ENCODE measurements around the gene SPRYD7.

SPRYD7 gene

GRCh38 chr13:49914947-49915346 lies 21.2 kb downstream of the SPRYD7 start:
- DNase-seq (ENCODE audit: low spot score): no peak
- TF ChIP-seq, protein P1, sequence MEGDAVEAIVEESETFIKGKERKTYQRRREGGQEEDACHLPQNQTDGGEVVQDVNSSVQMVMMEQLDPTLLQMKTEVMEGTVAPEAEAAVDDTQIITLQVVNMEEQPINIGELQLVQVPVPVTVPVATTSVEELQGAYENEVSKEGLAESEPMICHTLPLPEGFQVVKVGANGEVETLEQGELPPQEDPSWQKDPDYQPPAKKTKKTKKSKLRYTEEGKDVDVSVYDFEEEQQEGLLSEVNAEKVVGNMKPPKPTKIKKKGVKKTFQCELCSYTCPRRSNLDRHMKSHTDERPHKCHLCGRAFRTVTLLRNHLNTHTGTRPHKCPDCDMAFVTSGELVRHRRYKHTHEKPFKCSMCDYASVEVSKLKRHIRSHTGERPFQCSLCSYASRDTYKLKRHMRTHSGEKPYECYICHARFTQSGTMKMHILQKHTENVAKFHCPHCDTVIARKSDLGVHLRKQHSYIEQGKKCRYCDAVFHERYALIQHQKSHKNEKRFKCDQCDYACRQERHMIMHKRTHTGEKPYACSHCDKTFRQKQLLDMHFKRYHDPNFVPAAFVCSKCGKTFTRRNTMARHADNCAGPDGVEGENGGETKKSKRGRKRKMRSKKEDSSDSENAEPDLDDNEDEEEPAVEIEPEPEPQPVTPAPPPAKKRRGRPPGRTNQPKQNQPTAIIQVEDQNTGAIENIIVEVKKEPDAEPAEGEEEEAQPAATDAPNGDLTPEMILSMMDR (IDR thresholded peaks at IDR 0.05; ENCODE audit: extremely low read depth, insufficient read depth, missing control alignments): no peak
- in situ Hi-C loops (cut with MboI; ENCODE audit: low pct_unique_long_range_greater_than_20kb, low sequenced_read_pairs, unreplicated experiment): no loop called here

GRCh38 chr13:49908637-49909036 lies 27.5 kb downstream of the SPRYD7 start:
- no peak for DNase-seq (ENCODE audit: low spot score)
- in situ Hi-C loops (cut with MboI; ENCODE audit: low pct_unique_long_range_greater_than_20kb, low sequenced_read_pairs, unreplicated experiment): no loop called here
- TF ChIP-seq, protein P1 (IDR thresholded peaks at IDR 0.05; ENCODE audit: extremely low read depth, insufficient read depth, missing control alignments): no peak

- DNase-seq (ENCODE audit: low spot score): no peak
- TF ChIP-seq, protein P1 (IDR thresholded peaks at IDR 0.05; ENCODE audit: extremely low read depth, insufficient read depth, missing control alignments): no peak
- in situ Hi-C loops (cut with MboI; ENCODE audit: low pct_unique_long_range_greater_than_20kb, low sequenced_read_pairs, unreplicated experiment): no loop called here
Measured at GRCh38 chr13:49904729-49905456, 31.2 kb downstream of the SPRYD7 start.

GRCh38 chr13:49898792-49899191 lies 37.3 kb downstream of the SPRYD7 start:
- in situ Hi-C loops (cut with MboI; ENCODE audit: low pct_unique_long_range_greater_than_20kb, low sequenced_read_pairs, unreplicated experiment): no loop called here
- TF ChIP-seq, protein P1 (IDR thresholded peaks at IDR 0.05; ENCODE audit: extremely low read depth, insufficient read depth, missing control alignments): no peak
- DNase-seq (ENCODE audit: low spot score): no peak

GRCh38 chr13:49897713-49898112 lies 38.4 kb downstream of the SPRYD7 start:
- in situ Hi-C loops (cut with MboI; ENCODE audit: low pct_unique_long_range_greater_than_20kb, low sequenced_read_pairs, unreplicated experiment): no loop called here
- TF ChIP-seq, protein P1 (IDR thresholded peaks at IDR 0.05; ENCODE audit: extremely low read depth, insufficient read depth, missing control alignments): no peak
- no peak for DNase-seq (ENCODE audit: low spot score)

GRCh38 chr13:49895826-49896225 lies 40.3 kb downstream of the SPRYD7 start:
- in situ Hi-C loops (cut with MboI; ENCODE audit: low pct_unique_long_range_greater_than_20kb, low sequenced_read_pairs, unreplicated experiment): no loop called here
- no peak for DNase-seq (ENCODE audit: low spot score)
- TF ChIP-seq, protein P1 (IDR thresholded peaks at IDR 0.05; ENCODE audit: extremely low read depth, insufficient read depth, missing control alignments): no peak
